Ovary (tissue), 3 donors: ENCODE results near the gene CNDP1.

Source experiments
- EP300 ChIP-seq: sonication (generic); formaldehyde crosslinking; IDR thresholded peaks from one replicate; pipeline ENCODE4 v1.6.1; 2017; ENCODE audit warnings: antibody characterized with exemption
- POLR2A ChIP-seq: fragments of 450-650 bp; IDR thresholded peaks from one replicate; pipeline ENCODE4 v1.6.1; 2017; ENCODE audit warnings: antibody characterized with exemption, mild to moderate bottlenecking, moderate library complexity
- TF ChIP-seq, protein P1 (sequence below), 3 donors: fragments of 450-650 bp in 2 of 3; fragments of 200-600 bp in 1 of 3; IDR thresholded peaks; one replicate each; pipeline versions ENCODE4 v1.5.1 to v1.8.0; 2016 to 2022; ENCODE audit warnings: antibody characterized with exemption in 3 of 3, mild to moderate bottlenecking in 1 of 3
- donor health status: DM: no; HTN: no; CAD: no.

DNA sequence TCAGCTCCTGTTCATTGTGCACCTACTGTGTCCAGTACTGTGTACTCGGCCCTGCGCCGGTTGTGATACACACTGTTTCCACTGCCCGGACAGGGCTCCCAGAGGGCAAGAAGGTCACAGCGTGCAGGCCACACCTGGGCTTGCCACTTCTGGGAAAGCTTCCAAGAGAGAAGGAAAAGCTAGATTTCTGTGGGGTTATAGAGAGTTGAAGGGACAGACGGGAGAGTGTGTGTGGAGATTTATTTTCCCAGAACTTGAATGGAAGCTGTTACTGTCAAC is 3.8 kb upstream of the CNDP1 start:
- TF ChIP-seq, protein P1, sequence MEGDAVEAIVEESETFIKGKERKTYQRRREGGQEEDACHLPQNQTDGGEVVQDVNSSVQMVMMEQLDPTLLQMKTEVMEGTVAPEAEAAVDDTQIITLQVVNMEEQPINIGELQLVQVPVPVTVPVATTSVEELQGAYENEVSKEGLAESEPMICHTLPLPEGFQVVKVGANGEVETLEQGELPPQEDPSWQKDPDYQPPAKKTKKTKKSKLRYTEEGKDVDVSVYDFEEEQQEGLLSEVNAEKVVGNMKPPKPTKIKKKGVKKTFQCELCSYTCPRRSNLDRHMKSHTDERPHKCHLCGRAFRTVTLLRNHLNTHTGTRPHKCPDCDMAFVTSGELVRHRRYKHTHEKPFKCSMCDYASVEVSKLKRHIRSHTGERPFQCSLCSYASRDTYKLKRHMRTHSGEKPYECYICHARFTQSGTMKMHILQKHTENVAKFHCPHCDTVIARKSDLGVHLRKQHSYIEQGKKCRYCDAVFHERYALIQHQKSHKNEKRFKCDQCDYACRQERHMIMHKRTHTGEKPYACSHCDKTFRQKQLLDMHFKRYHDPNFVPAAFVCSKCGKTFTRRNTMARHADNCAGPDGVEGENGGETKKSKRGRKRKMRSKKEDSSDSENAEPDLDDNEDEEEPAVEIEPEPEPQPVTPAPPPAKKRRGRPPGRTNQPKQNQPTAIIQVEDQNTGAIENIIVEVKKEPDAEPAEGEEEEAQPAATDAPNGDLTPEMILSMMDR (IDR thresholded peaks at IDR 0.05), result no peak
- TF ChIP-seq EP300 (no peak), POLR2A (no peak)
